GM18526 (cell line): ENCODE results near the gene PHLDB2.

Source experiments
- POLR2A ChIP-seq: IDR thresholded peaks from 3 replicates; pipeline ENCODE4 v1.6.1; 2011; ENCODE audit not compliant: insufficient read length; ENCODE audit errors: extremely low read depth

The PHLDB2 gene

GRCh38 chr3:111838133-111838532 lies 20.9 kb upstream of the PHLDB2 start:
- no peak for TF ChIP-seq POLR2A

- no peak for TF ChIP-seq POLR2A
These were observed 13.0 kb upstream of the PHLDB2 start for GRCh38 chr3:111846039-111846438.

GRCh38 chr3:111846717-111847116 lies 12.3 kb upstream of the PHLDB2 start:
- no peak for TF ChIP-seq POLR2A

GRCh38 chr3:111848283-111848682 lies 10.8 kb upstream of the PHLDB2 start:
- no peak for TF ChIP-seq POLR2A

GRCh38 chr3:111848778-111849177 lies 10.3 kb upstream of the PHLDB2 start:
- TF ChIP-seq POLR2A = no peak

- TF ChIP-seq POLR2A = no peak
These were observed 8.5 kb upstream of the PHLDB2 start for GRCh38 chr3:111850537-111850936.

GRCh38 chr3:111851511-111851954 lies 7.5 kb upstream of the PHLDB2 start:
- no peak for TF ChIP-seq POLR2A

GRCh38 chr3:111852540-111852939 lies 6.5 kb upstream of the PHLDB2 start:
- no peak for TF ChIP-seq POLR2A

GRCh38 chr3:111853068-111853467 lies 6.0 kb upstream of the PHLDB2 start:
- TF ChIP-seq POLR2A = no peak

- no peak for TF ChIP-seq POLR2A
These were observed 4.1 kb upstream of the PHLDB2 start for GRCh38 chr3:111854990-111855389.

GRCh38 chr3:111856501-111856900 lies 2.6 kb upstream of the PHLDB2 start:
- no peak for TF ChIP-seq POLR2A

GRCh38 chr3:111857474-111857873 lies 1.6 kb upstream of the PHLDB2 start:
- no peak for TF ChIP-seq POLR2A

GRCh38 chr3:111858642-111859041 lies 423 bp upstream of the PHLDB2 start:
- no peak for TF ChIP-seq POLR2A

GRCh38 chr3:111859974-111860859 lies 1.2 kb downstream of the PHLDB2 start:
- no peak for TF ChIP-seq POLR2A

GRCh38 chr3:111861391-111861790 lies 2.3 kb downstream of the PHLDB2 start:
- no peak for TF ChIP-seq POLR2A

- TF ChIP-seq POLR2A = no peak
These were observed 3.4 kb downstream of the PHLDB2 start for GRCh38 chr3:111862415-111862814.

- no peak for TF ChIP-seq POLR2A
These were observed 3.9 kb downstream of the PHLDB2 start for GRCh38 chr3:111862974-111863373.
